Measurements from ENCODE around the gene KDM7A. TPM values are rescaled to one million over a fixed set of nuclear protein-coding genes. Genes with fewer than 3 reads are reported as not detected.

KDM7A gene
- total and polyA plus RNA-seq, 8 donors: 2.3 to 49.8 (median 17.9) TPM

DNA sequence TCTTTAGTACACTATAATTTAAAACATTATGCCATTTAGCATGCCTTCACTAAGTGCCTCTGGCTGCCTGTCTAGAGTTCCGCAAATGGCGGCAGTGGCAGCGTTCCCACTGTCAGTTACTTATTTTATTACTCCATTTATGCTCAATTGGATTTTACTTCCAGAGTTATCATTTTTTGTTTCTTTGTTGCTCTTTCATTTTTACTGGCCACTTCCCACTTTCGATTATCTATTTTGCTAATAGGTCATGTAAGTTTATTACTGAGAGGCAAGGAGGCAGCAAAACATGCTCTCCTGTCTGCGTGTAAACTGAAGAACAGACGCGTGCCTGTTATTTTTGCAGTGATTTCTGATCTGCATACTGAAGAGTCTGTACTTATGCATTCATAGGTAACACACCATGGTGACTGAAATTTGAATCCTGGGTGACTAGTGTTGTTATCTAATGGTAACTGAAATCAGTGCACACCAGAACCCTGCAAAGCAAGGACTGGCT lies 23.1 kb downstream of the KDM7A start:
- no peaks in the 10 kb centered on the region for H3K36me3 ChIP-seq
- no peaks in the 10 kb centered on the region for H3K9me3 ChIP-seq
- peaks cover 11 to 83% (median 52%) of the 10 kb centered on the region in 4 donors for H3K4me1 ChIP-seq
- no peak for TF ChIP-seq POLR2AphosphoS5 (IDR thresholded peaks at IDR 0.05)
- no peak for TF ChIP-seq POLR2A (IDR thresholded peaks at IDR 0.05)
- TF ChIP-seq, protein P1, sequence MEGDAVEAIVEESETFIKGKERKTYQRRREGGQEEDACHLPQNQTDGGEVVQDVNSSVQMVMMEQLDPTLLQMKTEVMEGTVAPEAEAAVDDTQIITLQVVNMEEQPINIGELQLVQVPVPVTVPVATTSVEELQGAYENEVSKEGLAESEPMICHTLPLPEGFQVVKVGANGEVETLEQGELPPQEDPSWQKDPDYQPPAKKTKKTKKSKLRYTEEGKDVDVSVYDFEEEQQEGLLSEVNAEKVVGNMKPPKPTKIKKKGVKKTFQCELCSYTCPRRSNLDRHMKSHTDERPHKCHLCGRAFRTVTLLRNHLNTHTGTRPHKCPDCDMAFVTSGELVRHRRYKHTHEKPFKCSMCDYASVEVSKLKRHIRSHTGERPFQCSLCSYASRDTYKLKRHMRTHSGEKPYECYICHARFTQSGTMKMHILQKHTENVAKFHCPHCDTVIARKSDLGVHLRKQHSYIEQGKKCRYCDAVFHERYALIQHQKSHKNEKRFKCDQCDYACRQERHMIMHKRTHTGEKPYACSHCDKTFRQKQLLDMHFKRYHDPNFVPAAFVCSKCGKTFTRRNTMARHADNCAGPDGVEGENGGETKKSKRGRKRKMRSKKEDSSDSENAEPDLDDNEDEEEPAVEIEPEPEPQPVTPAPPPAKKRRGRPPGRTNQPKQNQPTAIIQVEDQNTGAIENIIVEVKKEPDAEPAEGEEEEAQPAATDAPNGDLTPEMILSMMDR (IDR thresholded peaks at IDR 0.05): no peak
- no peak for TF ChIP-seq EP300 (IDR thresholded peaks at IDR 0.05)
- H3K4me3 ChIP-seq: no peak overlapping the region
- no peak for DNase-seq
- WGBS, 5 donors: 74 to 83% (median 79%) methylated on average over 7 of the region's 7 CpGs
- H3K27me3 ChIP-seq: no peaks in the 10 kb centered on the region
- H3K27ac ChIP-seq: no peak overlapping the region
- intact Hi-C loops (cut with DNase I; ENCODE audit: low total_unique reads): no loop called here

DNA sequence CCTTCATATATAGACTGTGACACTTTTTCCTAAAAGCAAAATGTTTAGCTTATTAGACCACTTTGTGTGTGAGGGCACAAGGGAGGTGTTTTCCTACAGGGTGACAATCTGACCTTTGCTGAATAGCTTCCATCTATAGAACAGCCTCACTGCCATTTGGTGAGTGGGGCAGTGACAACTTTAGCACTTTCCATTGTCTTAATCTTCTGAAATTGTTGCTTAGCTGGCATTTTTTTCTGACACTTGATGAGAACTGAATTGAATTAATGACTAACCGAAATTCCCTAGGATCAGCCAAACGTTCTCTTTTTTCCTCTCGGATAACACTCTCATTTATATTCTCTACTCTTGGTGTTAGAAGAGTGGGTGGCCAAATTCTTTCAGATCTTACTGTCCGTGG lies 30.2 kb downstream of the KDM7A start:
- no peak for DNase-seq
- H3K27ac ChIP-seq: no peak overlapping the region
- peaks cover 0 to 3% (median 0%) of the 10 kb centered on the region in 4 donors for H3K36me3 ChIP-seq
- WGBS, 5 donors: 75 to 87% (median 78%) methylated on average over 4 of the region's 4 CpGs
- peaks cover 5 to 45% (median 22%) of the 10 kb centered on the region in 4 donors for H3K4me1 ChIP-seq
- no peaks in the 10 kb centered on the region for H3K27me3 ChIP-seq
- intact Hi-C loops (cut with DNase I; ENCODE audit: low total_unique reads): no loop called here
- no peak overlapping the region for H3K4me3 ChIP-seq
- H3K9me3 ChIP-seq: no peaks in the 10 kb centered on the region
- TF ChIP-seq, protein P1 (IDR thresholded peaks at IDR 0.05): no peak
- no peak for TF ChIP-seq POLR2A (IDR thresholded peaks at IDR 0.05)
- TF ChIP-seq EP300 (IDR thresholded peaks at IDR 0.05): no peak
- TF ChIP-seq POLR2AphosphoS5 (IDR thresholded peaks at IDR 0.05): no peak

DNA sequence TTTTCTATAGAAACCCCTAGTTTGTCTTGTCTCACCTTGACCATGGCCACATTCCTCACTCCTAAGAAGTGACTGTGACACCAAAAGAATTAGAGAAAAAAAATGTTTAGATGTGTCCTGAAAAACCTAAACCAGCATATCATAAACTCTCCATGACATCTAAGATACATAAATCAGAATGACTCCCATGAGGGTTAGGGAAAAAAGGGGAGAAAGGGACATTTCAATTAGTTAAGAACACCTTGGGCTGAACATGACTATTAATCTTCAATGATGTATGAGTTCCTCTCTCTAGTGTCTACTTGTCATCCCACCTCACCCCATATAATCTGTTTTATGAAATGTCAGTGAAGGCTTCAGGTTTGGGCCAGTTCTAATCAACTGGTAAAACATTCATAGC lies 31.1 kb downstream of the KDM7A start:
- intact Hi-C loops (cut with DNase I; ENCODE audit: low total_unique reads): no loop called here
- peaks cover 0 to 3% (median 0%) of the 10 kb centered on the region in 4 donors for H3K36me3 ChIP-seq
- no peak overlapping the region for H3K4me3 ChIP-seq
- TF ChIP-seq POLR2A (IDR thresholded peaks at IDR 0.05): no peak
- TF ChIP-seq, protein P1 (IDR thresholded peaks at IDR 0.05): no peak
- no peak for TF ChIP-seq EP300 (IDR thresholded peaks at IDR 0.05)
- no peak for TF ChIP-seq POLR2AphosphoS5 (IDR thresholded peaks at IDR 0.05)
- no peaks in the 10 kb centered on the region for H3K27me3 ChIP-seq
- H3K4me1 ChIP-seq: peaks cover 0 to 37% (median 16%) of the 10 kb centered on the region in 4 donors
- no peak for DNase-seq
- H3K9me3 ChIP-seq: no peaks in the 10 kb centered on the region
- no peak overlapping the region for H3K27ac ChIP-seq

DNA sequence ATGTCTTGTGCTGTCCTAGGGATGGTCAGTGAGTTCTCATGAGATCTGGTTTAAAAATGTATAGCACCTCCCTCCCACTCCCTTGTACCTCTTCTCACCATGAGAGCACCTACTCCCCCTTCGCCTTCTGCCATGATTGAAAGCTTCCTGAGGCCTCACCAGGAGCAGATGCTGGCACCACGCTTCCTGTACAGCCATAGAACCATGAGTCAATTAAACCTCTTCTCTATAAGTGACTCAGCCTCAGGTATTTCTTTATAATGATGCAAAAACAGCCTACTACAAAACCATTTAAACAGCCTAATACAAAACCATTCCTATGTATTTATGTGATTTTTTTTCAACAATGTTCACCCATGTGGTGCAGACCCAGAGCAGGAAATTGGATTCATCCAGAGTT lies 32.0 kb downstream of the KDM7A start:
- 97 to 100% (median 98%) methylated on average over 2 of the region's 2 CpGs for WGBS, 5 donors
- no peak for DNase-seq
- no peaks in the 10 kb centered on the region for H3K9me3 ChIP-seq
- H3K36me3 ChIP-seq: peaks cover 0 to 3% (median 0%) of the 10 kb centered on the region in 4 donors
- H3K27me3 ChIP-seq: no peaks in the 10 kb centered on the region
- H3K27ac ChIP-seq: no peak overlapping the region
- no peak overlapping the region for H3K4me3 ChIP-seq
- TF ChIP-seq, protein P1 (IDR thresholded peaks at IDR 0.05): no peak
- TF ChIP-seq POLR2A (IDR thresholded peaks at IDR 0.05): no peak
- TF ChIP-seq POLR2AphosphoS5 (IDR thresholded peaks at IDR 0.05): no peak
- no peak for TF ChIP-seq EP300 (IDR thresholded peaks at IDR 0.05)
- H3K4me1 ChIP-seq: peaks cover 0 to 28% (median 10%) of the 10 kb centered on the region in 4 donors
- intact Hi-C loops (cut with DNase I; ENCODE audit: low total_unique reads): no loop called here
